HCT116 (cell line): ENCODE measurements around the gene NFIC. TPM values are rescaled to one million over a fixed set of nuclear protein-coding genes. Genes with fewer than 3 reads are reported as not detected.
A peak's percentile ranks its signal among the peaks of the same experiment; 100 is the strongest.

Experiments used
- ATAC-seq: fragments of 200-7000 bp; cut with Tn5 transposase; 2 replicates; pipeline ENCODE4 v1.9.1; 2020; ENCODE audit warnings: mild to moderate bottlenecking, moderate library complexity
- BruUV-seq: library from RNA; stranded (reverse); fragments of 400-500 nt; replicated peaks from 2 replicates; lab custom pipeline; 2021; lab: Mats Ljungman, UMichigan
- CTCF ChIA-PET: fragments of 300-600 bp; sonication (Branson Sonifier 250); formaldehyde crosslinking; loops from one replicate; lab custom pipeline; 2021; ENCODE audit warnings: antibody characterized with exemption; lab: Charles Lee
- POLR2A ChIA-PET: fragments of 300-600, 350-600 bp; sonication (Branson Sonifier 250); formaldehyde crosslinking; loops from one replicate; lab custom pipeline; 2021; ENCODE audit warnings: antibody characterized with exemption; lab: Charles Lee
- RAD21 ChIA-PET, 2 experiments: fragments of 300-600 bp; sonication (Branson Sonifier 250); formaldehyde crosslinking; loops; one replicate each; lab custom pipeline; 2023; ENCODE audit warnings: low total read pairs in 2 of 2; ENCODE audit not compliant: uncharacterized antibody in 2 of 2, unreplicated experiment in 2 of 2, low non-redundant PET in 1 of 2; lab: Charles Lee
- DNase-seq: peaks from one replicate; pipeline ENCODE4 v3.0.0-alpha.2; 2010; ENCODE audit warnings: low read depth, low spot score
- H2AFZ ChIP-seq: fragments of 200-600 bp; shearing (Covaris generic), sonication (generic); 2 replicates; pipeline ENCODE4 v1.6.1; 2017; ENCODE audit warnings: low read depth, mixed run types, mixed read lengths, antibody characterized with exemption, low read length; ENCODE audit not compliant: poor library complexity, severe bottlenecking
- H3K27ac ChIP-seq: 2 replicates; pipeline ENCODE4 v1.5.1; 2012; ENCODE audit warnings: low read depth, low read length
- H3K27me3 ChIP-seq: fragments of 200-600 bp; sonication (generic); 2 replicates; pipeline ENCODE4 v1.6.1; 2016; ENCODE audit warnings: mixed run types, low read length, mixed read lengths; ENCODE audit not compliant: insufficient read depth
- H3K36me3 ChIP-seq, 2 experiments: fragments of 200-500 bp in 1 of 2; fragments of 200-600 bp in 1 of 2; sonication (Bioruptor generic) in 1 of 2; sonication (generic) in 1 of 2; 2 replicates each; pipeline versions ENCODE4 v1.5.1 to v1.6.1; 2014 to 2016; ENCODE audit warnings: low read length in 2 of 2, inconsistent platforms in 1 of 2, mixed read lengths in 1 of 2, mixed run types in 1 of 2; ENCODE audit not compliant: insufficient read depth in 2 of 2, control insufficient read depth in 1 of 2
- H3K4me1 ChIP-seq, 2 experiments: fragments of 200-600 bp in 1 of 2; sonication (generic) in 1 of 2; 2 replicates each; pipeline versions ENCODE4 v1.5.1 to v1.6.1; 2012 to 2017; ENCODE audit warnings: low read length in 2 of 2, inconsistent platforms in 1 of 2, mild to moderate bottlenecking in 1 of 2, mixed read lengths in 1 of 2, mixed run types in 1 of 2, moderate library complexity in 1 of 2; ENCODE audit not compliant: insufficient read depth in 2 of 2, control insufficient read depth in 1 of 2
- H3K4me2 ChIP-seq: fragments of 200-600 bp; sonication (generic); 2 replicates; pipeline ENCODE4 v1.6.1; 2017; ENCODE audit warnings: mixed run types, low read length, mixed read lengths
- H3K4me3 ChIP-seq, 2 experiments: fragments of 200-600 bp in 1 of 2; sonication (generic) in 1 of 2; replicated peaks in 1 of 2; 2 replicates each; pipeline ENCODE4 v1.5.1; 2011 to 2016; ENCODE audit warnings: low read length in 2 of 2, control low read depth in 1 of 2, low read depth in 1 of 2, mild to moderate bottlenecking in 1 of 2, mixed read lengths in 1 of 2, mixed run types in 1 of 2
- H3K79me2 ChIP-seq: fragments of 200-600 bp; sonication (generic); 2 replicates; pipeline ENCODE4 v1.6.1; 2017; ENCODE audit warnings: mild to moderate bottlenecking, mixed run types, low read length, moderate library complexity, mixed read lengths; ENCODE audit not compliant: insufficient read depth
- H3K9ac ChIP-seq: fragments of 200-600 bp; sonication (generic); 2 replicates; pipeline ENCODE4 v1.6.1; 2016; ENCODE audit warnings: low read length, mixed read lengths
- H3K9me2 ChIP-seq: fragments of 200-600 bp; sonication (generic), shearing (Covaris generic); 2 replicates; pipeline ENCODE4 v1.6.1; 2017; ENCODE audit warnings: mixed run types, mild to moderate bottlenecking, moderate library complexity; ENCODE audit not compliant: insufficient read depth
- H3K9me3 ChIP-seq, 2 experiments: fragments of 200-500 bp in 1 of 2; fragments of 200-600 bp in 1 of 2; sonication (Bioruptor generic) in 1 of 2; sonication (generic) in 1 of 2; 2 replicates each; pipeline ENCODE4 v1.6.1; 2014 to 2017; ENCODE audit warnings: low read length in 2 of 2, mixed read lengths in 2 of 2, inconsistent platforms in 1 of 2, low read depth in 1 of 2, mild to moderate bottlenecking in 1 of 2, mixed run types in 1 of 2, moderate library complexity in 1 of 2; ENCODE audit not compliant: control insufficient read depth in 1 of 2, insufficient read depth in 1 of 2
- H4K20me1 ChIP-seq: fragments of 200-600 bp; sonication (generic), shearing (Covaris generic); 2 replicates; pipeline ENCODE4 v1.6.1; 2017; ENCODE audit warnings: mixed run types, mild to moderate bottlenecking, moderate library complexity; ENCODE audit not compliant: insufficient read depth
- CEBPB ChIP-seq: IDR thresholded peaks from 2 replicates; pipeline ENCODE4 v1.6.1; 2012; ENCODE audit warnings: low read depth
- EGR1 ChIP-seq: IDR thresholded peaks from 2 replicates; pipeline ENCODE4 v1.6.1; 2012; ENCODE audit warnings: low read depth
- EZH2phosphoT487 ChIP-seq: fragments of 200-600 bp; IDR thresholded peaks from 2 replicates; pipeline ENCODE4 v1.6.1; 2018; ENCODE audit warnings: antibody characterized with exemption, borderline replicate concordance
- JUND ChIP-seq: IDR thresholded peaks from 2 replicates; pipeline ENCODE4 v1.6.1; 2012
- POLR2AphosphoS5 ChIP-seq: IDR thresholded peaks from 2 replicates; pipeline ENCODE4 v1.6.1; 2011; ENCODE audit warnings: mild to moderate bottlenecking, low read depth, low read length, moderate library complexity
- SIN3A ChIP-seq: IDR thresholded peaks from 2 replicates; pipeline ENCODE4 v1.6.1; 2012; ENCODE audit warnings: low read depth
- SP1 ChIP-seq: IDR thresholded peaks from 2 replicates; pipeline ENCODE4 v1.6.1; 2012; ENCODE audit warnings: low read depth
- YY1 ChIP-seq: IDR thresholded peaks from 2 replicates; pipeline ENCODE4 v1.6.1; 2011; ENCODE audit warnings: low read length, low read depth, moderate library complexity, mild to moderate bottlenecking; ENCODE audit not compliant: insufficient replicate concordance; ENCODE audit errors: extremely low read depth
- ZFX ChIP-seq: fragments of 450-650 bp; IDR thresholded peaks from 2 replicates; pipeline ENCODE4 v1.6.1; 2017
- intact Hi-C: fragments of 100-400 bp; cut with micrococcal nuclease; formaldehyde crosslinking; loops from 2 replicates; pipeline ENCODE4 v1.10.0; 2022
- total RNA-seq: library from RNA; stranded (reverse); gene quantifications from one replicate; pipeline ENCODE4 v1.2.1, GENCODE V29; 2021; ENCODE audit not compliant: unreplicated experiment
- TF ChIP-seq, protein P1 (sequence below): IDR thresholded peaks from 2 replicates; pipeline ENCODE4 v1.6.1; 2012; ENCODE audit warnings: low read depth
- TF ChIP-seq, protein P2 (sequence below), 3 experiments: fragments of 200-600 bp in 1 of 3; sonication (generic) in 1 of 3; IDR thresholded peaks in 2 of 3; conservative IDR thresholded peaks in 1 of 3; 2 replicates each; pipeline ENCODE4 v1.5.1; 2012 to 2017; ENCODE audit warnings: low read depth in 2 of 3, low read length in 2 of 3, antibody characterized with exemption in 1 of 3, borderline replicate concordance in 1 of 3, control low read depth in 1 of 3, mild to moderate bottlenecking in 1 of 3, mixed read lengths in 1 of 3, mixed run types in 1 of 3, moderate library complexity in 1 of 3; ENCODE audit not compliant: insufficient read depth in 1 of 3

Gene NFIC
- total RNA-seq, 1 experiment from 2014 or later: 116 TPM

DNA sequence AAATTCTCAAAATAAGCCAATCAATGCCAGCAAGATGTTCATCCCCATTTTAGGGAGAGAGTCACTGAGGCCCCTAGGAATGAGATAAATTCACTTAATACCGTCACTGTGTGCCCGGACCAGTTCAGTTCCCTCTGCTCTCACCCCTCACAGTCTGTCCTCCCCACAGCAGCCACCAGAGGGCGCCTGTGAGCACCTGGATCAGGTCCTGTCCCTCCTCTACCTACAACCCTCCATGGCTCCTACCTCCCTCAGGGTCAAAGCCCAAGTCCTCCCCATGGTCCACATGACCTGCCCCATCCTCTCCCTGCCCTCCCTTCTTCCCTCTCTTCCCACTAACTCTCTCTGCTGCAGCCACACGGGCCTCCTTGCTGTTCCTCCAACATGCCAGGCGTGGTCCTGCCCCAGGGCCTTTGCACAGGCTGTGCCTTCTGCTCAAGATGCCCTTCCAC is 42.0 kb upstream of the NFIC start:
- intact Hi-C loops: no loop called here

DNA sequence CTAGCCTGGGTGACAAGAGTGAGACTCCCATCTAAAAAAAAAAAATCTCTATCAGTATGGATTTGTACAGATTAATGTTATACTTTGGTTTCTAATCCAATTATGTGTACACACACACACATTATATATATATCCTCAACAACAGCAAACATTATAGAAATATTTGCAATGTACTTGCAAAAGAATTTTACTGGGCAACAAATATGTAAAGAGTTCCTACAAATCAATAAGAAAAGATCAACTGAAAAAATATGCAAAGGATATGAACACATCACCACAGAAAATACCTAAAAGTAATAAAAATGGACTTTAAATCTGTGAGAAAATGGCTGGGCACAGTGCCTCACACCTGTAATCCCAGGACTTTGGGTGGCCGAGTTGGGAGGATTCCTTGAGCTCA is 40.9 kb upstream of the NFIC start:
- RAD21 ChIA-PET: no interaction called here
- intact Hi-C loops: no loop called here
- Histone ChIP-seq H3K27ac (no peak overlapping the region), H3K9ac (no peak overlapping the region), H3K4me3 (no peak overlapping the region), H3K4me1 (peaks cover 0 to under 1% of the 10 kb centered on the region in 2 experiments; a peak in 2 of 4 replicates), H3K9me2 (no peaks in the 10 kb centered on the region), H3K4me2 (no peak overlapping the region), H3K79me2 (no peaks in the 10 kb centered on the region), H4K20me1 (no peaks in the 10 kb centered on the region), H3K9me3 (no peaks in the 10 kb centered on the region), H3K36me3 (no peaks in the 10 kb centered on the region), H2AFZ (no peak overlapping the region), H3K27me3 (peaks cover 7% of the 10 kb centered on the region; the same call in 1 of the 2 replicates)
- CTCF ChIA-PET: interaction anchor here (1.1 to 4.1 kb wide), 5 partner anchors 145 to 524 kb away, joined by 3 to 23 read pairs (median 3); no protein-coding TSS in a partner anchor
- TF ChIP-seq EZH2phosphoT487 (no peak), CEBPB (no peak), POLR2AphosphoS5 (no peak)
- TF ChIP-seq, protein P1, sequence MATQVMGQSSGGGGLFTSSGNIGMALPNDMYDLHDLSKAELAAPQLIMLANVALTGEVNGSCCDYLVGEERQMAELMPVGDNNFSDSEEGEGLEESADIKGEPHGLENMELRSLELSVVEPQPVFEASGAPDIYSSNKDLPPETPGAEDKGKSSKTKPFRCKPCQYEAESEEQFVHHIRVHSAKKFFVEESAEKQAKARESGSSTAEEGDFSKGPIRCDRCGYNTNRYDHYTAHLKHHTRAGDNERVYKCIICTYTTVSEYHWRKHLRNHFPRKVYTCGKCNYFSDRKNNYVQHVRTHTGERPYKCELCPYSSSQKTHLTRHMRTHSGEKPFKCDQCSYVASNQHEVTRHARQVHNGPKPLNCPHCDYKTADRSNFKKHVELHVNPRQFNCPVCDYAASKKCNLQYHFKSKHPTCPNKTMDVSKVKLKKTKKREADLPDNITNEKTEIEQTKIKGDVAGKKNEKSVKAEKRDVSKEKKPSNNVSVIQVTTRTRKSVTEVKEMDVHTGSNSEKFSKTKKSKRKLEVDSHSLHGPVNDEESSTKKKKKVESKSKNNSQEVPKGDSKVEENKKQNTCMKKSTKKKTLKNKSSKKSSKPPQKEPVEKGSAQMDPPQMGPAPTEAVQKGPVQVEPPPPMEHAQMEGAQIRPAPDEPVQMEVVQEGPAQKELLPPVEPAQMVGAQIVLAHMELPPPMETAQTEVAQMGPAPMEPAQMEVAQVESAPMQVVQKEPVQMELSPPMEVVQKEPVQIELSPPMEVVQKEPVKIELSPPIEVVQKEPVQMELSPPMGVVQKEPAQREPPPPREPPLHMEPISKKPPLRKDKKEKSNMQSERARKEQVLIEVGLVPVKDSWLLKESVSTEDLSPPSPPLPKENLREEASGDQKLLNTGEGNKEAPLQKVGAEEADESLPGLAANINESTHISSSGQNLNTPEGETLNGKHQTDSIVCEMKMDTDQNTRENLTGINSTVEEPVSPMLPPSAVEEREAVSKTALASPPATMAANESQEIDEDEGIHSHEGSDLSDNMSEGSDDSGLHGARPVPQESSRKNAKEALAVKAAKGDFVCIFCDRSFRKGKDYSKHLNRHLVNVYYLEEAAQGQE: no peak
- DNase-seq: no peak
- no TSS peak for BruUV-seq
- POLR2A ChIA-PET: no interaction called here
- no peak for ATAC-seq

More for the DNA sequence above, 42.0 kb upstream of the NFIC start:
- Histone ChIP-seq H3K9me3 (no peaks in the 10 kb centered on the region), H3K9ac (no peak overlapping the region), H3K4me3 (no peak overlapping the region), H3K36me3 (no peaks in the 10 kb centered on the region), H3K9me2 (no peaks in the 10 kb centered on the region), H3K79me2 (no peaks in the 10 kb centered on the region), H3K4me2 (no peak overlapping the region), H3K27ac (no peak overlapping the region), H4K20me1 (no peaks in the 10 kb centered on the region), H3K27me3 (peaks cover 13% of the 10 kb centered on the region; the same call in 1 of the 2 replicates), H3K4me1 (peaks cover 5 to 11% of the 10 kb centered on the region in 2 experiments; a peak in 3 of 4 replicates)
- no TSS peak for BruUV-seq
- ATAC-seq: peak; percentile 82
- RAD21 ChIA-PET: no interaction called here
- CTCF ChIA-PET: interaction anchor here (1.1 to 4.1 kb wide), 3 partner anchors 148 to 374 kb away, joined by 3 to 23 read pairs (median 3); no protein-coding TSS in a partner anchor
- TF ChIP-seq EGR1 (no peak), YY1 (peak; percentile 23), JUND (no peak), SP1 (no peak), SIN3A (no peak), ZFX (no peak)
- TF ChIP-seq, protein P2, sequence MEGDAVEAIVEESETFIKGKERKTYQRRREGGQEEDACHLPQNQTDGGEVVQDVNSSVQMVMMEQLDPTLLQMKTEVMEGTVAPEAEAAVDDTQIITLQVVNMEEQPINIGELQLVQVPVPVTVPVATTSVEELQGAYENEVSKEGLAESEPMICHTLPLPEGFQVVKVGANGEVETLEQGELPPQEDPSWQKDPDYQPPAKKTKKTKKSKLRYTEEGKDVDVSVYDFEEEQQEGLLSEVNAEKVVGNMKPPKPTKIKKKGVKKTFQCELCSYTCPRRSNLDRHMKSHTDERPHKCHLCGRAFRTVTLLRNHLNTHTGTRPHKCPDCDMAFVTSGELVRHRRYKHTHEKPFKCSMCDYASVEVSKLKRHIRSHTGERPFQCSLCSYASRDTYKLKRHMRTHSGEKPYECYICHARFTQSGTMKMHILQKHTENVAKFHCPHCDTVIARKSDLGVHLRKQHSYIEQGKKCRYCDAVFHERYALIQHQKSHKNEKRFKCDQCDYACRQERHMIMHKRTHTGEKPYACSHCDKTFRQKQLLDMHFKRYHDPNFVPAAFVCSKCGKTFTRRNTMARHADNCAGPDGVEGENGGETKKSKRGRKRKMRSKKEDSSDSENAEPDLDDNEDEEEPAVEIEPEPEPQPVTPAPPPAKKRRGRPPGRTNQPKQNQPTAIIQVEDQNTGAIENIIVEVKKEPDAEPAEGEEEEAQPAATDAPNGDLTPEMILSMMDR (IDR thresholded peaks at IDR 0.05 in 2 of 3, conservative IDR thresholded peaks at IDR 0.05 in 1 of 3; ENCODE audit: borderline replicate concordance in 1 of 3, insufficient read depth in 1 of 3, low read depth in 2 of 3, low read length in 2 of 3): peak; percentile 54 to 97 (median 96); a peak in 5 of 6 replicates
- TF ChIP-seq, all 23 proteins: peak for 2
- H2AFZ ChIP-seq: no peak overlapping the region
- POLR2A ChIA-PET: no interaction called here
- peak; percentile 54 for DNase-seq
